Activated CD4-positive, alpha-beta memory T cell treated with anti-CD3 and anti-CD28 coated beads for 36 hours (primary cell): ENCODE results near the gene PCSK5. TPM values are rescaled to one million over a fixed set of nuclear protein-coding genes. Genes with fewer than 3 reads are reported as not detected.
"Not testable (repeated sequence)": the region's sequence is repeated elsewhere in the genome, so short reads cannot be mapped to it uniquely, and the experiment has no call there.

Experiments
- CTCF ChIA-PET: fragments of 350-600 bp; sonication (Branson Sonifier 250); formaldehyde crosslinking; loops from one replicate; lab custom pipeline; 2021; ENCODE audit warnings: antibody characterized with exemption, inconsistent platforms; lab: Charles Lee
- POLR2A ChIA-PET: fragments of 350-600 bp; sonication (Branson Sonifier 250); formaldehyde crosslinking; loops from one replicate; lab custom pipeline; 2021; ENCODE audit warnings: antibody characterized with exemption; lab: Charles Lee
- DNase-seq: peaks from one replicate; pipeline ENCODE4 v3.0.0-alpha.2; 2020
- H3K27ac Mint-ChIP-seq: one replicate; pipeline ENCODE4 v1.8.0; 2021; ENCODE audit warnings: mixed read lengths
- H3K27me3 Mint-ChIP-seq: one replicate; pipeline ENCODE4 v1.8.0; 2021; ENCODE audit warnings: mixed read lengths
- H3K36me3 Mint-ChIP-seq: one replicate; pipeline ENCODE4 v1.8.0; 2021; ENCODE audit warnings: mixed read lengths
- H3K4me1 Mint-ChIP-seq: one replicate; pipeline ENCODE4 v1.8.0; 2021; ENCODE audit warnings: low read depth, mixed read lengths
- H3K4me3 Mint-ChIP-seq: one replicate; pipeline ENCODE4 v1.8.0; 2021; ENCODE audit warnings: mild to moderate bottlenecking, mixed read lengths
- H3K9me3 Mint-ChIP-seq: one replicate; pipeline ENCODE4 v1.8.0; 2021; ENCODE audit warnings: mixed read lengths
- intact Hi-C: fragments of 100-400 bp; cut with micrococcal nuclease; formaldehyde crosslinking; loops from one replicate; pipeline ENCODE4 v1.15.1; 2023
- total RNA-seq, 2 experiments: library from RNA; stranded (reverse); gene quantifications; one replicate each; pipeline ENCODE4 v1.2.3, GENCODE V29; 2021

PCSK5 gene
- total RNA-seq, 2 experiments from 2014 or later: 2.0 to 2.1 TPM

- Mint-ChIP-seq H3K4me1 (no peaks in the 10 kb centered on the region), H3K27me3 (no peaks in the 10 kb centered on the region), H3K27ac (no peak overlapping the region), H3K9me3 (peaks cover 6% of the 10 kb centered on the region), H3K4me3 (no peak overlapping the region), H3K36me3 (peaks cover 9% of the 10 kb centered on the region)
- CTCF ChIA-PET: no interaction called here
- no peak for DNase-seq
- intact Hi-C loops: no loop called here
- POLR2A ChIA-PET: no interaction called here
These were observed 158.9 kb downstream of the PCSK5 start for GRCh38 chr9:76049341-76049740.

- peaks cover 3% of the 10 kb centered on the region for H3K36me3 Mint-ChIP-seq
- DNase-seq: no peak
- intact Hi-C loops: no loop called here
- no peak overlapping the region for H3K27ac Mint-ChIP-seq
- ChIA-PET POLR2A (no interaction called here), CTCF (interaction anchor here (0.6 kb wide), 1 partner anchor 1109 kb away, joined by 3 read pairs; no protein-coding TSS in a partner anchor)
- H3K4me1 Mint-ChIP-seq: no peaks in the 10 kb centered on the region
- H3K9me3 Mint-ChIP-seq: no peaks in the 10 kb centered on the region
- H3K27me3 Mint-ChIP-seq: no peaks in the 10 kb centered on the region
- H3K4me3 Mint-ChIP-seq: no peak overlapping the region
These were observed 177.2 kb downstream of the PCSK5 start for GRCh38 chr9:76067696-76068095.

DNA sequence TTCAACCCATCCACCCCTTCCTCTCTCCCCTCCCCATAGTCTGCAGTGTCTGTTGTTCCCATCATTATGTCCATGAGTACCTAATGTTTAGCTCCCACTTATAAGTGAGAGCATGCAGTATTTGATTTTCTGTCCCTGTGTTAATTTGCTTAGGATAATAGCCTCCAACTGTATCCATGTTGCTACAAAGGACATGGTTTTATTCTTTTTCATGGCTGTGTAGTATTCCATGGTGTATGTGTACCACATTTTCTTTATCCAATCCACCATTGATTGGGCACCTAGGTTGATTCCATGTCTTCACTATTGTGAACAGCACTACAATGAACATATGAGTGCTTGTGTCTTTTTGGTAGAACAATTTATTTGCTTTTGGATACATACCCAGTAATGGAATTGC is 187.1 kb downstream of the PCSK5 start:
- H3K4me1 Mint-ChIP-seq: no peaks in the 10 kb centered on the region

GRCh38 chr9:76081281-76081680 is 190.8 kb downstream of the PCSK5 start:
- H3K4me3 Mint-ChIP-seq, intact Hi-C loops, H3K27ac Mint-ChIP-seq, POLR2A ChIA-PET, H3K4me1 Mint-ChIP-seq, DNase-seq, H3K27me3 Mint-ChIP-seq: not testable (repeated sequence)
- CTCF ChIA-PET: interaction anchor here (0.5 kb wide), 1 partner anchor 100 kb away, joined by 3 read pairs; no protein-coding TSS in a partner anchor
- Mint-ChIP-seq H3K36me3 (peaks cover 16% of the 10 kb centered on the region), H3K9me3 (peaks cover 12% of the 10 kb centered on the region)

More for the DNA sequence above, 187.1 kb downstream of the PCSK5 start:
- Mint-ChIP-seq H3K36me3 (peaks cover 24% of the 10 kb centered on the region), H3K27ac (no peak overlapping the region), H3K4me3 (no peak overlapping the region), H3K27me3 (no peaks in the 10 kb centered on the region), H3K9me3 (peaks cover 12% of the 10 kb centered on the region)
- POLR2A ChIA-PET: no interaction called here
- intact Hi-C loops: no loop called here
- no peak for DNase-seq
- CTCF ChIA-PET: interaction anchor here (0.6 kb wide), 1 partner anchor 64 kb away, joined by 3 read pairs; no protein-coding TSS in a partner anchor

DNA sequence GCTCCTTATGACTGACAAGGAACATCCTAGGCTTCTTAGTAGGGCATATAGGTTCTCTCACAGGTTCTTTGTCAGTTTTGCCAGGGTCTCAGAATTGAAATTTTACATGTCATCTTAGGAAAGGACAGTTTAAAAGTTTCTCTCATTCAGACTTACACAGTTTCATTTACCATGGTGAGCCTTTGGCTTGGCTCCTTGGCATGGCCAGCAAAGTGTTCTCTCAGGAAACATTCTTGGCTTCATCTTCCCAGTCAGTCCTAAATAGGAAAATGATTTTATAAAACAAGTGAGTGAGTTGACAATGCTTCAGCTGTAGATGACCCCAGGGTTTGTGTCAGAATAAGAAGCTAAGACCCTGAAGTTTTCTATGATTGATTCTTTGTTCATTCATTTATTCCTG is 191.6 kb downstream of the PCSK5 start:
- Mint-ChIP-seq H3K9me3 (peaks cover 12% of the 10 kb centered on the region), H3K27me3 (no peaks in the 10 kb centered on the region), H3K4me1 (no peaks in the 10 kb centered on the region), H3K36me3 (peaks cover 15% of the 10 kb centered on the region), H3K27ac (no peak overlapping the region), H3K4me3 (no peak overlapping the region)
- intact Hi-C loops: no loop called here
- ChIA-PET POLR2A (no interaction called here), CTCF (no interaction called here)
- no peak for DNase-seq

- H3K27ac Mint-ChIP-seq: no peak overlapping the region
- intact Hi-C loops: no loop called here
- no peaks in the 10 kb centered on the region for H3K9me3 Mint-ChIP-seq
- no peak overlapping the region for H3K4me3 Mint-ChIP-seq
- H3K27me3 Mint-ChIP-seq: no peaks in the 10 kb centered on the region
- H3K36me3 Mint-ChIP-seq: no peaks in the 10 kb centered on the region
- ChIA-PET POLR2A (no interaction called here), CTCF (no interaction called here)
- no peaks in the 10 kb centered on the region for H3K4me1 Mint-ChIP-seq
- DNase-seq: no peak
These were observed 195.1 kb downstream of the PCSK5 start for GRCh38 chr9:76085596-76085995.

DNA sequence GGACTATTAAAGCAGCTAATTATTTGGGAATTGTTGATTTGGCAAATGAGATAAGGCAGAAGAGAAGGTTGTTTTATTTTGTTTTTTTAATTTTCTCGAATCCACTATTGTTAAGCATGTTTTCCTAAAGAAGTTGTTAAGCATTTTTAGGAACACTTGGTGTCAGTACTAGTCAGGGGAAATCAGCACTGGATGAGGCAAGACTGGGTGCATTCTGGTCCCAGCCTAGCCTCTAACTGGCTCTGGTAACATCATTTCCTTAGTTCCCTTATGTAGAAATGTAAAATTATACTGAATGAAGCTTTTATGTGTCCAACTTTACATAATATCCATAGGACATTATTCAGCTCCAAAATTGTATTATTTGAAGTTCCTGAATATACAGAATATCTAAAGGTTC is 196.1 kb downstream of the PCSK5 start:
- Mint-ChIP-seq H3K4me3 (no peak overlapping the region), H3K9me3 (no peaks in the 10 kb centered on the region), H3K4me1 (no peaks in the 10 kb centered on the region), H3K27me3 (no peaks in the 10 kb centered on the region), H3K27ac (no peak overlapping the region), H3K36me3 (no peaks in the 10 kb centered on the region)
- CTCF ChIA-PET: no interaction called here
- POLR2A ChIA-PET: no interaction called here
- intact Hi-C loops: no loop called here
- no peak for DNase-seq

GRCh38 chr9:76087976-76088375 is 197.5 kb downstream of the PCSK5 start:
- no peaks in the 10 kb centered on the region for H3K27me3 Mint-ChIP-seq
- intact Hi-C loops: no loop called here
- POLR2A ChIA-PET: no interaction called here

DNA sequence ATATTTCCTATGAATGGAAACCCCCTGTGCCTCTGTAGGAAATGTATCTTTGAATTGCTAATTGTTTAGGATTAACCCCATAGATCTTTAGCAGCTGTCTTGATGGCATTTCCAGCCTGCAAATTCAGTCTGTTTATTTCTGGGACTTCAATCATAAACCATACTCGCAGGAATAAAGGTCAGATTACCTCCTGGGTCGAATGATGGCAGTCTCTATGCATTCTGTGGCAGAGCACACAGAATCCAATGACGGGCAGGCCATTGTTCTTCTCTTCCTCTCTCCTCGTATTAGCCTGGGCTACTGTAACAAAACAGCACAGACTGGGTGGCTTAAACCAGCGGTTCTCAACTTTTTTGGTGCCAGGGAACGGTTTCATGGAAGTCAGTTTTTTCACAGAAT is 199.9 kb downstream of the PCSK5 start:
- no peaks in the 10 kb centered on the region for H3K36me3 Mint-ChIP-seq
- no peaks in the 10 kb centered on the region for H3K27me3 Mint-ChIP-seq
- DNase-seq: no peak
- no peaks in the 10 kb centered on the region for H3K4me1 Mint-ChIP-seq
- no peaks in the 10 kb centered on the region for H3K9me3 Mint-ChIP-seq
- POLR2A ChIA-PET: no interaction called here
- no peak overlapping the region for H3K4me3 Mint-ChIP-seq
- H3K27ac Mint-ChIP-seq: no peak overlapping the region
- intact Hi-C loops: no loop called here
- CTCF ChIA-PET: no interaction called here

More at GRCh38 chr9:76087976-76088375, 197.5 kb downstream of the PCSK5 start:
- Mint-ChIP-seq H3K4me1 (no peaks in the 10 kb centered on the region), H3K9me3 (no peaks in the 10 kb centered on the region), H3K36me3 (no peaks in the 10 kb centered on the region), H3K27ac (no peak overlapping the region), H3K4me3 (no peak overlapping the region)
- no peak for DNase-seq
- CTCF ChIA-PET: no interaction called here

GRCh38 chr9:76090909-76091308 is 200.4 kb downstream of the PCSK5 start:
- no peak for DNase-seq
- Mint-ChIP-seq H3K36me3 (no peaks in the 10 kb centered on the region), H3K4me1 (no peaks in the 10 kb centered on the region), H3K27me3 (no peaks in the 10 kb centered on the region), H3K4me3 (no peak overlapping the region), H3K27ac (no peak overlapping the region), H3K9me3 (no peaks in the 10 kb centered on the region)
- intact Hi-C loops: no loop called here
- CTCF ChIA-PET: interaction anchor here (1.0 kb wide), 1 partner anchor 9 kb away, joined by 4 read pairs; no protein-coding TSS in a partner anchor
- POLR2A ChIA-PET: no interaction called here

- Mint-ChIP-seq H3K27ac (no peak overlapping the region), H3K4me3 (no peak overlapping the region), H3K9me3 (no peaks in the 10 kb centered on the region), H3K36me3 (peaks cover 2% of the 10 kb centered on the region), H3K4me1 (no peaks in the 10 kb centered on the region), H3K27me3 (no peaks in the 10 kb centered on the region)
- ChIA-PET CTCF (no interaction called here), POLR2A (no interaction called here)
- DNase-seq: no peak
- intact Hi-C loops: no loop called here
These were observed 202.1 kb downstream of the PCSK5 start for GRCh38 chr9:76092572-76092971.

- Mint-ChIP-seq H3K9me3 (no peaks in the 10 kb centered on the region), H3K27me3 (no peaks in the 10 kb centered on the region), H3K27ac (no peak overlapping the region), H3K4me1 (peaks cover under 1% of the 10 kb centered on the region), H3K4me3 (no peak overlapping the region), H3K36me3 (peaks cover 4% of the 10 kb centered on the region)
- POLR2A ChIA-PET: no interaction called here
- CTCF ChIA-PET: no interaction called here
- DNase-seq: no peak
- intact Hi-C loops: no loop called here
These were observed 205.1 kb downstream of the PCSK5 start for GRCh38 chr9:76095585-76095984.

- Mint-ChIP-seq H3K9me3 (no peaks in the 10 kb centered on the region), H3K27me3 (no peaks in the 10 kb centered on the region), H3K36me3 (peaks cover 6% of the 10 kb centered on the region), H3K4me1 (peaks cover 5% of the 10 kb centered on the region), H3K27ac (no peak overlapping the region), H3K4me3 (no peak overlapping the region)
- DNase-seq: no peak
- CTCF ChIA-PET: interaction anchor here (1.7 kb wide), 1 partner anchor 8 kb away, joined by 4 read pairs; no protein-coding TSS in a partner anchor
- intact Hi-C loops: no loop called here
- POLR2A ChIA-PET: no interaction called here
These were observed 209.0 kb downstream of the PCSK5 start for GRCh38 chr9:76099516-76099915.
